Peyer's patch (tissue), 4 donors: ENCODE results near the gene BCL7A.

Experiments
- POLR2A ChIP-seq, 2 donors: fragments of 450-650 bp; IDR thresholded peaks; one replicate each; pipeline ENCODE4 v1.5.1; 2017; ENCODE audit warnings: antibody characterized with exemption in 2 of 2, mild to moderate bottlenecking in 2 of 2, moderate library complexity in 2 of 2
- TF ChIP-seq, protein P1 (sequence below), 6 experiments: fragments of 450-650 bp in 4 of 6; fragments of 200-600 bp in 2 of 6; sonication (generic) in 1 of 6; IDR thresholded peaks; one replicate each; pipeline ENCODE4 v1.5.1; 2017 to 2019; ENCODE audit warnings: antibody characterized with exemption in 6 of 6, mild to moderate bottlenecking in 3 of 6, moderate library complexity in 1 of 6

DNA sequence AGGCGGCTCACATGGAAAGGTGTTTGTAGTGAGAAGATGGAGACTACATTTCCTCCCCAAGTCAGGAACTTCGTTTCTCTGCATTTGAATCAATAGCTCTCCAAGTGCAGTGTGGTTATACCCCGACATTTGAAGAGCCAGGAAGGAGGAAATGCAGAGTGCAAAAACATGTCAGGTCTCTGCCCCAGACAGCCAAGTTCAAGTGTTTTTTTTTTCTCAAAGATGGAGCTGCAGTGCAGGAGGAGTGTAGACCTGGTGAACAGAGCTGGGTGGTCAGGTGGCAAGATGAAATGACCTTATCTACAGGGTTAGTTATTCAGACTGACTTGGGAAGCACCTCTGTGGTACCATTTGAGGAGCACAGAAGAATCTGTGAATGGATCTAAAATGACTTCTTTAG is 78.2 kb downstream of the BCL7A start:
- TF ChIP-seq, protein P1, sequence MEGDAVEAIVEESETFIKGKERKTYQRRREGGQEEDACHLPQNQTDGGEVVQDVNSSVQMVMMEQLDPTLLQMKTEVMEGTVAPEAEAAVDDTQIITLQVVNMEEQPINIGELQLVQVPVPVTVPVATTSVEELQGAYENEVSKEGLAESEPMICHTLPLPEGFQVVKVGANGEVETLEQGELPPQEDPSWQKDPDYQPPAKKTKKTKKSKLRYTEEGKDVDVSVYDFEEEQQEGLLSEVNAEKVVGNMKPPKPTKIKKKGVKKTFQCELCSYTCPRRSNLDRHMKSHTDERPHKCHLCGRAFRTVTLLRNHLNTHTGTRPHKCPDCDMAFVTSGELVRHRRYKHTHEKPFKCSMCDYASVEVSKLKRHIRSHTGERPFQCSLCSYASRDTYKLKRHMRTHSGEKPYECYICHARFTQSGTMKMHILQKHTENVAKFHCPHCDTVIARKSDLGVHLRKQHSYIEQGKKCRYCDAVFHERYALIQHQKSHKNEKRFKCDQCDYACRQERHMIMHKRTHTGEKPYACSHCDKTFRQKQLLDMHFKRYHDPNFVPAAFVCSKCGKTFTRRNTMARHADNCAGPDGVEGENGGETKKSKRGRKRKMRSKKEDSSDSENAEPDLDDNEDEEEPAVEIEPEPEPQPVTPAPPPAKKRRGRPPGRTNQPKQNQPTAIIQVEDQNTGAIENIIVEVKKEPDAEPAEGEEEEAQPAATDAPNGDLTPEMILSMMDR (IDR thresholded peaks at IDR 0.05), result no peak
- no peak for TF ChIP-seq POLR2A (IDR thresholded peaks at IDR 0.05)
